ENCODE measurements around the gene SDK1. TPM values are rescaled to one million over a fixed set of nuclear protein-coding genes. Genes with fewer than 3 reads are reported as not detected.

Gene SDK1
- total RNA-seq = 1.6 and 3.7 TPM in 2 replicates

DNA sequence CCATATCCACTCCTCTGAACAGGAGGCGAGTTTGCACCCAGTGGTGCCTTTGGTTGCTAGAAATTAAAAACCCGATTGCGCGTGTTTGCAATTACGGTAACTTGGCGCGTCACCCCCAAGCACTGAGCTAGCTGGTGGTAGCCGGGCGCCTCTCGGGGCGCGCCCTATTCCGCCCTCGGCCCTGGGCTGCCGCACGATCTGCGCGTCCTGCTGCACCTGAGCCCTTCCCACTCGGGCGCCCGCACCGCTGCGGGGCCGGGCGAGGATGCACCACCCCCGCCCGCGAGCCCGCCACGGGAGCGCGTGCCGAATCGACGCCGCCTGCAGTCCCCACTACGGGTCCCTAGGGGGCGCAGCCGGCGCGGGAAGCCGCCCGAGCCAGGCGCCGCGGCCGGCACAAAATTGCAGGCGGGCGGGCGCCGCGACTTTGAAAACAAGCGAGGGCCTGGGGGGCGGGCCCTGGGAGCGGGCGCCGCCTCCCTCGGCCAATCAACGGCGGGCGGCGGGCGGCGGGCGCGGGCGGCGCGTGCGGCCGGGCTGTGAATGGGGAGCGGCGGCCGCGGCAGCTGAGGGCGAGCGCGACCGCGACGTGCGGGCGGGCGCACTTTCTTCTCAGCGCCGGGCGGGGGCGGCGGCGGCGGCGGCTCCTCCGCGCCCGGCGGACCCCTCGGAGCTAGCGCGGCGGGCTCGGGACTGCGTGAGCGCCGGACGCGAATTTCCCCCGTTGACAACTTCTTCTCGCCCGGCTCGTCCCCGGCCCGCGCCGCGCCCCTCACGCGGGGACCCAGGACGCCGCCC is at the start of gene SDK1:
SDK1 (plus strand) TSS at position 602 of the 798 bp plus-strand sequence. CDS start 335 bp downstream, outside the sequence.

Measured in subcutaneous preadipocyte (primary cell).